GM21723 (cell line): Measurements from ENCODE around the gene ECM1.
A peak's percentile ranks its signal among the peaks of the same experiment; 100 is the strongest.

ENCODE experiments used
- ATAC-seq: cut with Tn5 transposase; IDR thresholded peaks from one replicate; pipeline ENCODE4 v1.9.1; 2021; ENCODE audit warnings: mild to moderate bottlenecking, moderate library complexity; ENCODE audit not compliant: unreplicated experiment

The ECM1 gene

GRCh38 chr1:150507912-150508864 is at the start of gene ECM1:
Gene ECM1, plus strand, starts transcription at chr1:150508109. Its CDS starts 101 bp downstream, at chr1:150508210.
- ATAC-seq, result no peak

DNA sequence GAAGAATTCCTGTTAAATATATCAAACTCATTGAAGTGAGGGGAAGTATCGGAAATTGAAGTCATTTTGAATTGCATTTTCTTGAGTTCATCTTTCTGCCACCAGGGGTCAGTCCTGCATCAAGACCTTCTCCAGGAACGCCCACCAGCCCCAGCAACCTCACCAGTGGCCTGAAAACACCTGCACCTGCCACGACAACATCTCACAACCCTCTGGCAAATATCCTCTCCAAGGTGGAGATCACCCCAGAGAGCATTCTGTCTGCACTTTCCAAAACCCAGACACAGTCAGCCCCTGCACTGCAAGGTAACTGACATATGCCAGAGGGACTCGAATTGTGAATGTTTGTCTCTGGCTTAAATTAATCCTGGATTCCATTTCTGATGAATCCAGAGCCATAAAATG is 43.5 kb upstream of the ECM1 start:
- ATAC-seq, result no peak

DNA sequence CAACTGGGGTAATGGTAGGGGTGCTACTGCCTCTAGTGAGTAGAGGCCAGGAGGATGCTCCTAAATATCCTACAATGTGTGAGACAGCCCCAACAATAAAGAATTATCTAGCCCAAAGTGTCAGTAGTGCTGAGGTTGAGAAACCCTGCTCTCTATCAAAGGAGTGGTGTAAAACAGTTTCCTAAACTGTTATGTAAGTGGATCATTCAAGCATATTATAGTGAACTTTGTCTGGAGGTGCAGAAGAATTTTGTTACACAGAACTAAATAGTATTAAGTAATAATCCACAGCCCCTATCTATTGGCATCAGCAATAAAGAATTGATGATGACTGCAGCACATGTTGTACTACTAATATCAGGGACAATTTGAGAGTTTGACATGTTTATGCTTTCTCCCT is 40.9 kb upstream of the ECM1 start:
- no peak for ATAC-seq

DNA sequence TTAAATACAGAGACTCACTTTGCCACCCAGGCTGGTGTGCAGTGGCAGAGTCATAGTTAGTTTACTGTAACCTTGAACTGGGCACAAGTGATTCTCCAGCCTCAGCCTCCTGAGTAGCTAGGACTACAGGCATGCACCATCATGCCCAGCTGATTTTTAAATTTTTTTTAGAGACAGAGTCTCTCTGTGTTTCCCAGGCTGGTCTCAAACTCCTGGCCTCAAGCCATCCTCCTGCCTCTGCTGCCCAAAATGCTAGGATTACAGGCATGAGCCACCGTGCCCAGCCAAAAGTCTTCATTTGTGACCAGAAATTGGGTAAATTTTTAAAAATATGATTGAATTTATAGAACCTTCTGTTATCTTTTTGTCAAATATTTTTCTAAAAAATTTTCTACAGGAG is 38.6 kb upstream of the ECM1 start:
- no peak for ATAC-seq

GRCh38 chr1:150472601-150473200 is 35.2 kb upstream of the ECM1 start:
- no peak for ATAC-seq

DNA sequence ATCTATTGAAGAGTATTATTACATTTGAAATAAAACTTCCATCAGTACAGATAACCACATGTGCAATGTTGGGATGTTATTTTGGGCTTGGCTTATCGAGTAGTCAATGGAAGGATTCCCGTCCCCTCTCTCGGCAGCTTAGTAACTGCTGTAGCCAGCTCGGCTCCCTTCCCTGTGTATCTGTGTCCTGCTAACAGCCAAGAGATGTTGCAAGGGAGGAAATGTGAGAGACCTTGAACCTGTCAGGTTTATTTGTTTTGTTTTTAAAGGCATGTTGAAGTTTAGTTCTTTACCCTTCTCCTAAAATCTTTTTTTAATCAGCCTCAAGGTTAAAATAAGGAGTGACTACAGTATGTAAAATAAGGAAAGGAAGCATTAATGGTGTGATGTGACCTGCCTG is 34.2 kb upstream of the ECM1 start:
- ATAC-seq, result no peak

DNA sequence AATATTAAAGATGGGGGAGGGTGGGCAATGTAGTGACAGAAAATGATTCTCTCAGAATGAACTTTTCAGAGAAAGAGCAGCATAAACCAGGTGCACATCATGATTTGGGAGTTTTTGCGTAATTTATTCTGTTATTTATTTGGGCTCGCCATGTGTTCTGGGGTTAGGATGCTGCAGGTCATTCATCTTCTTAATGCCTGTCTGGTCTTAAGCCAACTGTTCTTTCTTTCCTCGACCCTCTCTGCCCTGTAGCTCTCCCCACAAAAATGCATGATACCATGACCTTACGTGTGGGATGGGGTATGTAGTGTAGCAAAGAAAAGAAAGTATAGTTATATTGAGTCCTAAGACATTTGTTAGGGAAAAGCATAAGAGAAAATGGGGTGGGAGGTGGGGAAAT is 33.0 kb upstream of the ECM1 start:
- no peak for ATAC-seq

DNA sequence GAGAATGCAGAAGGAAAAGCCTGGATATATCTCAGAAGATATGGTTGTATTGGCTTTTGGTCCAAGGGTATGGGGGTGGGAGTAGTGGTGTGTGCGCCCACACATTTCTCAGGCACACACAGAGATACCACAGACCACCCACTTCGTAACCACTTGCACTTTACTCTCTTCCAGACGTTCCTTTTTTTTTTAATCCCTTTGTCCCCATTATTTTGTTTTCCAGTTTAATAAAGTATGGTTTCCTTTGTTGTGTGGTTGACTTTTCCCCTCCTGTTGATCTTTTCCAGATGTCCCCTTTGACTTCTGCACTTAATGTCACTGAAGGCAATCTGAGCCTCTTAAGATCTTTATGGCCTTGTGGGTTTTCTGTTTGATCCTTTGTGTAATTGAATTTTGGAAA is 31.2 kb upstream of the ECM1 start:
- ATAC-seq, result no peak

DNA sequence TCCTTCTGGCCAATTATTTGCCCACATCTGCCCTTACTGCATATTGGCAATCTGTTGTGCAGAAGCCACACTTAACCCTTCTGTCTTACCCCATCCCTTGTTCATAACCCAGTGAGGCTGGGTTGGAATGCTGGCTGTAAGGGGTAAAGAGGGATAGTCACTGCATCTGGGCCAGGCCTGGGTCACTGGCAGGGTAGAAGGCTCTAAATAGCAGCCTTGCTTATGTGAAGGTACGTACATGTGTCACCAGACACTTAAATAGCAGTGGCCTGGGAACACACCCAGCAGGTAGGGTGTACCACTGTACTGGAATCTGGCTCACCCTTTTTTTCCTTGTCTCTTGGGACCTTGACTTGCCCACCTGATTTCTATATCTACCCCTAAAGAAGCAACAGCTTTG is 30.6 kb upstream of the ECM1 start:
- no peak for ATAC-seq

DNA sequence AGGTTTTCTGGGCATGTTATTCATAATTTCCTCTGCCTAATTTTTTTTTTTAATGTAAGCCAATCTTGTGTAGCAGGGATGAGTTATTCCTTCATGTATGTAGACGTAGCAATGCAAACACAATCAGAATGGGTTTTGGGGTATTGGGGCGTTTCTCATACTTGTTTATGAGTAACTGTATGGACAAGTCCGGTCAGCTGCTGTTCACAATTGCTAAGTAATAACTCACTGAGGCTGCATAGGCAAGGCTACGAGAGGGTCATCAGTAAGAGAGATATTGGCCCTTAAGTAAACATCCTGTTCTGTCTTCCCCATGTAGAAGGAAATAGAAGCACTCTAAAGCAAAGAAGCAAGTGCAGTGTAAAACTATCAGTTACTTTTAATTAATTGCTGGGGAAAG is 30.2 kb upstream of the ECM1 start:
- no peak for ATAC-seq

DNA sequence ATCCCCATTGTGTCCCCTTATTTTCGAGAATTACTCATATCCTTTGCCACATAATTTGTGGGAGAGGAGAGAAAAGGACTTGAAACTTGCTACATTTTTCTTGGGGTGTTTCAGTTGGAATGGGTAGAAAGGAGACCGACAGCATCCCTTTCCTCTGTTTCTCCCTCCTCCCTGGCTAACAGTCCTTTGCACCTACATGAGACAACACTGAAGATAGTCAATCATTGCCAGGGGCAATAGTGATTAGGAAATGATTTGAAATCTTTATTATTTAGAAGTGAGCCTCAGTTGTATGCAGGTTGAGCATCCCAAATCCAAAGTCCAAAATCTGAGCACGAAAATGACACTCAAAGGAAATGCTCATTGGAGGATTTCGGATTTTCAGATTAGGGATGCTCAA is 28.5 kb upstream of the ECM1 start:
- no peak for ATAC-seq

DNA sequence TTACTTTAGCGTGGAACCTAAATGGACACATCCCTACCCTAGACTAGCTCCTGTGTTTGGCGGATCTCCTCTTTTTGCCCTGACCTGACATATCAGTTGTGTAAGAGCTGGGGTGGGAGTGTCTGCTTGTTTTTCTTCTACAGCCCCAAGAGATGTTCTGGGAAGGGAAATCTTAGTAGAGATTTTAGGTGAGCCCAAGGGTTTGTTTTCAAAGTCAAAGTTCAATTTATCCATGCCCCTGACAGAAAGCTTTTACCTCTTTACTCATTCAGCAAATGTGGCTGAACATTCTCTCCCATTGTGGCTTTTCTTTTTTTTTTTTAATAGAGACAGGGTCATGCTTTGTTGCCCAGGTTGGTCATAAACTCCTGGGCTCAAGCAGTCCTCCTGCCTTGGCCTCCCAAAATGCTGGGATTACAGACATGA is 28.0 kb upstream of the ECM1 start:
- ATAC-seq, result no peak

DNA sequence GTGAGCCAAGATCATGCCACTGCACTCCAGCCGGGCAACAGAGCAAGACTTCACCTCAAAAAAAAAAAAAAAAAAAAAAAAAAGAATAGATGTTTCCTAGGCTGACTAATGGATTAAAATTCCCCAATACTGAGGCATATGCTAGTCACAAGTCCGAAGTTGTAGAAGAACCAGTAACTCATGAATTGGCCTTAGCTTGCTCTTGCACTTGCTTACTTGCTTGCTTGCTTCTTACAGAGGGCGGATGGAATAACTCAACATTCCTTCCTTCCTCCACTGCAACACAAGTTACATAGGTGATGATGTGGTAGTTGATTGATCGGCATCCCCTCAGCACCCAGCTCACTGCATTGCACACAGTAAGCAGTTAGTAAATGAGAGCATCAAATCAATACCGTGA is 23.5 kb upstream of the ECM1 start:
- ATAC-seq, result no peak

- ATAC-seq, result no peak
Measured at GRCh38 chr1:150484861-150485260, 23.0 kb upstream of the ECM1 start.

- peak; percentile 99 for ATAC-seq
Measured at GRCh38 chr1:150486966-150487762, 20.7 kb upstream of the ECM1 start, which contains the start of gene TARS2. Gene TARS2, plus strand, starts transcription at chr1:150487419. Its CDS starts 32 bp downstream, at chr1:150487451.

DNA sequence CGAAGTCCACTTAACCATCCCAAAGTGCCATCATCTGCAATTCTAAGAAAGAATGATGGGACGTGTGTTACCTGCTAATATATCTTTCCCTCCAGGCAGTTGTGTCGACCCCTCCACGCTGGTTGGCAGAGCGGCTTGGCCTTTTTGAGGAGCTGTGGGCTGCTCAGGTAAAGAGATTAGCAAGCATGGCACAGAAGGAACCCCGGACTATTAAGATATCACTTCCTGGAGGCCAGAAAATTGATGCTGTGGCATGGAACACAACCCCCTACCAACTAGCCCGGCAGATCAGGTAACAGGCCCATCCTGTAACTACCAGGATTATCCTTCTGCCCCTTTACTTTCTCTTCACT is 20.2 kb upstream of the ECM1 start:
- ATAC-seq, result no peak

DNA sequence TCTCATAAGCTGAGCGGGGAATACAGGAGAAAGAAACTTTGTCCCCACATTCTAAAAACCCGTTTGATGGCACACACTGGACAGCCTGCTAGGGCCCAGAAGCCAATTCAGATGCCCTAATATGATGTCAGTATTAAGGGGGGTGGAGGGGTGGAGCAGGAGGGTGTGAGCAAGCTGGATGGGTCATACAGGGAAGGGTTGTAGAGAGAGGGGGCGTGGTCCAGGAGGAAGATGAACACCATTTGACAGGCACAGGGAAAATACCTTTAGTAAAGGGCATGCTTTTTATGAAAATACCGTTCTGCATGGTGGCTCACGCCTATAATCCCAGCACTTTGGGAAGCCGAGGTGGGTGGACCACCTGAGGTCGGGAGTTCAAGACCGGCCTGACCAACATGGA is 14.7 kb upstream of the ECM1 start:
- ATAC-seq, result no peak

- no peak for ATAC-seq
Measured at GRCh38 chr1:150498342-150498741, 9.6 kb upstream of the ECM1 start.

DNA sequence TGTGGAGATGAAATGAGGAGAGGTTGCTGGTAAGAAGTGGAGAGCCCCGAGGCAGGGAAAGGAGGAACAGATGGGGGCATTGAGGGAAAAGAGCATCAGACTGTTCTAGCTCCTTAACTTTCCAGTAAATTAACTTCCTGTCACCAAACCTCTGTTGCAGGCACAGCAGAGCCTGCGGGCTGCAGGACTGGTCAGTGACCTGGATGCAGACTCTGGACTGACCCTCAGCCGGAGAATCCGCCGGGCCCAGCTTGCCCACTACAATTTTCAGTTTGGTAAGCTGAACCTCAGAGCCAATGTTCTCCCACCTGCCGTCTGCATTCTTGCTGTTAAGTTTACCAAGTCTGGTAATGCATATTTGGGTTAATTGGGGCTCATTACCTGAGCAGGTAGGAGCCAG is 2.5 kb upstream of the ECM1 start:
- no peak for ATAC-seq

- ATAC-seq, result no peak
Measured at GRCh38 chr1:150508982-150509381, 1.1 kb downstream of the ECM1 start.

DNA sequence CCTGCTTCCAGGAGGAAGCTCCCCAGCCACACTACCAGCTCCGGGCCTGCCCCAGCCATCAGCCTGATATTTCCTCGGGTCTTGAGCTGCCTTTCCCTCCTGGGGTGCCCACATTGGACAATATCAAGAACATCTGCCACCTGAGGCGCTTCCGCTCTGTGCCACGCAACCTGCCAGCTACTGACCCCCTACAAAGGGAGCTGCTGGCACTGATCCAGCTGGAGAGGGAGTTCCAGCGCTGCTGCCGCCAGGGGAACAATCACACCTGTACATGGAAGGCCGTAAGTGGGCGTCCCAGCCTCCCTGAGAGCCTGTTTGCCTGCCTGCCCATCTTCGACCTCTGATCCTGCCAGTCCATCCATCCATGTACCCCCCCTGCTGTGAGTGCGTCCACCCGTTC is 3.6 kb downstream of the ECM1 start:
- ATAC-seq, result no peak
